Measurements from ENCODE around the gene SASH1.

DNA sequence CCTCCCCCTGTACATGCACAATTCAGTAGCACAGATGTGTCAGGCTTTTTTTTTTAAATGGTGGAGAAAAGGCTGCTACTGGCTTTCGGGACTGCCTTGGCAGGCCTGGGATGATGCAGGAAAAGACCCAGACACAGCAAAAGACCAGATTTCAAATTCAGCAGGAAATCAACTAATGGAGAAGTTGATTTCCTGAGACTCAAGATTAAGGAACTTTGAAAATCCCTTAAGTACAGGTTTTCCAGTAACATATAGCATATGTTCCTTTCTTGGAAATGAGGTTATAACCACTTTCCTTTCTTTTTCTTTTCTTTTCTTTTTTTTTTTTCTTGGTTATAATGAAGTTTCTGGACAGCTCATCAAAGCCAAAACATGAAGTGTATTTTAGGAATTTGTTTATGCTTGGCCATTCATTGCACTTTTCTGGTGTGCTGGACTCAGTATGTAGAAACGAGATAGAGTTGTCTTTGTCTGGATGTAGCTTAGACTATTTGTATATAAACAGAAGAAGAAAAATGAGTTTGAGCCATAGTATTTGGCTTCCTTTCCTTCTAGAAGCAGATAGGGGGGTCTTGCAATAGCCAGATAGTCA, 119.4 kb downstream of the SASH1 start:
- TF ChIP-seq, protein P1, sequence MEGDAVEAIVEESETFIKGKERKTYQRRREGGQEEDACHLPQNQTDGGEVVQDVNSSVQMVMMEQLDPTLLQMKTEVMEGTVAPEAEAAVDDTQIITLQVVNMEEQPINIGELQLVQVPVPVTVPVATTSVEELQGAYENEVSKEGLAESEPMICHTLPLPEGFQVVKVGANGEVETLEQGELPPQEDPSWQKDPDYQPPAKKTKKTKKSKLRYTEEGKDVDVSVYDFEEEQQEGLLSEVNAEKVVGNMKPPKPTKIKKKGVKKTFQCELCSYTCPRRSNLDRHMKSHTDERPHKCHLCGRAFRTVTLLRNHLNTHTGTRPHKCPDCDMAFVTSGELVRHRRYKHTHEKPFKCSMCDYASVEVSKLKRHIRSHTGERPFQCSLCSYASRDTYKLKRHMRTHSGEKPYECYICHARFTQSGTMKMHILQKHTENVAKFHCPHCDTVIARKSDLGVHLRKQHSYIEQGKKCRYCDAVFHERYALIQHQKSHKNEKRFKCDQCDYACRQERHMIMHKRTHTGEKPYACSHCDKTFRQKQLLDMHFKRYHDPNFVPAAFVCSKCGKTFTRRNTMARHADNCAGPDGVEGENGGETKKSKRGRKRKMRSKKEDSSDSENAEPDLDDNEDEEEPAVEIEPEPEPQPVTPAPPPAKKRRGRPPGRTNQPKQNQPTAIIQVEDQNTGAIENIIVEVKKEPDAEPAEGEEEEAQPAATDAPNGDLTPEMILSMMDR (conservative IDR thresholded peaks at IDR 0.05; ENCODE audit: low read depth, low read length) = no peak
- no peak for TF ChIP-seq EZH2 (IDR thresholded peaks at IDR 0.05; ENCODE audit: borderline replicate concordance, low read depth, low read length, poor library complexity, severe bottlenecking)

All from A673 (cell line).